Stimulated activated CD4-positive, alpha-beta T cell treated with anti-CD3 and anti-CD28 coated beads, Interleukin-1b, Interleukin-23, amount 100 ng/mL, for 4 hours (primary cell): Measurements from ENCODE around the gene PHEX.

Experiments
- DNase-seq, 2 donors: peaks; one replicate each; pipeline ENCODE4 v3.0.0-alpha.2; 2020; ENCODE audit warnings: low read depth in 2 of 2

PHEX gene

DNA sequence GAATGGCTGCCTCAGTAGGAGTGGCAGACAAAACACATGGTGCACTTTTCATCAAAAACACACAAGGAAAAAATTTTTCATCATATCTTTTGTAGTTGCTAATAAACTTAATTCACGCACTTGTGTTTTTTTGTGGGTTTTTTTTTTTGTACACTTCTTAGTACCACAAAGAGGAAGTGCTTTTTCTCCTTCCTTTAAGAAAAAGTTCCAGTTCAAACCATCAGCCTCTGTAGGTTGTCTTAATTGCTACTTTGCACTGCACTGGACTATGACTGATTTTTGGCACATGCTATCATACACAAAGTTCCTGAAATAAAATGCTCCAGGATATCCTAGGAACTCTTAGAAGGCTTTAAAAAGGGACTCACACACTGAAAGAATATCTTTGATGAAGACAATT, at the start of gene PHEX:
Gene PHEX, plus strand, starts transcription at position 242 of the 400 bp plus-strand sequence. CDS start 681 bp downstream, outside the sequence.
- no peak for DNase-seq

DNA sequence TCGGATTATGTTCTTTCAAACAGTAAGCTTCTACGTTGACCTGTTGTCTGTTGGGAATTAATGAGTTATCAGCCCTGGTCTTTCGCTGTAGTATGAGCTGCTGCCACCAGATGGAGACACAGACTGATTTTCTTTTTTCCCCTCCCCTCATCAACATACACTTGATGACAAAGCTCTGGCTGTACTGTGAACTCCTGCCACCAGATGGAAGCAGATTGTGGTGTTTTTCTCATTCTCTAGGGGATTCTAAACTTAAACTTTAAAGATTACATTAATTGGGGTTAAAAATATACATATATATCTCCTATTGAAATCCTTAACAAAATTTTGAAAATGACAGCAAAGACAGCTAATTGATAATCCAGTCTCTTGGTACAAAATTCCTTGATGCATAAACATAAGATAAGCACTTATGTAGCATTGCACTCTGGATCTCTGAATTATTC, 46.8 kb upstream of the PHEX start:
- peak; percentile 36 to 54 for DNase-seq

DNA sequence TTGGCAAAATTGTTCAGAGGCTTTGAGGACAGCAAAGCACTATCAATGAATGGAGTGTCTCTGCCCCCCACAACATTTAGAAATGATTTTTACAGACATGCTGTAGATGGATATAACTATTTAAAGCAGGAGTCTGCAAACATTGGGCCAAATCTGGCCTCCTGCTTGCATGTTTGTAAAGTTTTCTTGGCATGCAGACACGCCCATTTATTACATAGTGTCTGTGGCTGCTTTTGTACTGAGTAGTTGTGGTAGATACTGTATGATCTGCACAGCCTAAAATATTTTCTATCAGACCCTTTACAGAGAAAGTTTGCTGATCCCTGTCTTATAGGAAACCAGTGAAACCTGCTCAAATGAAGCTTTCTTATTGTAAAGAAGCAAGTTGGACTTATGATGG, 45.5 kb upstream of the PHEX start:
- no peak for DNase-seq

DNA sequence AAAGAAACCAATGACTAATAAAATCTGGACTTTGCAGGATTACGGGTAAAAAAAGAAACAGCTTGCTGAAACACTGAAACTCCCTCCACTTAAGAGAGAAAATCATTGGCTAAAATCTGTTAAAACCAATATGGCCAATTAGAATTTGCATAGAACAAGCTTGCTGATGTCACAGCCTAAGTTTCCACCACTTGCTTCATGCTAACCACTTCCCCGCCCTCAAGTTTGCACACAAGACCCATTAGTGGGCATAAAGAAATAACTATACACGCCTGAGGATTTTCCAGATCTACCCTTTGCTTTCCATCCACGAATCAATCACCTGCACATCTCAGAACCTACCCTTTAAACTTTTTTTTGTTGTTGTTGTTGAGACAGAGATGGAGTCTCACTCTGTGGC, 42.7 kb upstream of the PHEX start:
- no peak for DNase-seq

DNA sequence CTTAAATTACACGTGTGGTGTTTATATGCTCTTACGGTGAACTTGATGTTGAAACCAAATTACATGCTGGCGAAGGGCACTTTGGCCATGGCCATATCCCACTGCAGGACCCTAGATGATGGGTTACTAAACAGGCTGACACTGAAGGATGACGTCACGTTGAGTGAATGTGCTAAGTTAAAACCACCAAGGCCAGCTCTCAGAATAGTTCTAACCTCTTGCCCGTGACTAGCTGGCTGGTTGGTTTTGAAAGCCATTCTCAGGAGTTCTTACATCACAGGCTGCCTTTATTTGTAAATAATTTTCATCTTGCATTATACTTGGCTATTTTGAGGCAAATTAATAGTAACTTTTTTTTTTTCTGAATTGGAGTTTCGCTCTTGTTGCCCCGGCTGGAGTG, 41.3 kb upstream of the PHEX start:
- no peak for DNase-seq

DNA sequence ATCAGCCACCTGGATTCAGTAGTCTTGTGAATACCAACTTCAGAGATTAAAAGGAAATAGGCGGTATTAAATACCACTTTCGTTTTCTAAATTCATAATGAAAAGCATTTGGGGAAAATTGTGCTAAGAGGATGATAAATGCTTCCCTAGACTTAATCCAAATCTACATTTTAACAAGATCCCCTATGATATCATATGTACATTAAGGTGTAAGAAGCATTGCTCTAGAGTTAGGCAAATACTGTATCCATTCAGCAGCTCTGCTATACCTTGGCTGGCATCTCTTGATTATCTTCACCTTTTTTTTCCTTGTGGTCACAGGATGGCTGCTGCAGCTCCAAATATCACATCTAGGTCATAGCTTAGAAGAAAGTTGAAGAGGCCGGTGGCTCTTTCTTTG, 40.6 kb upstream of the PHEX start:
- no peak for DNase-seq

DNA sequence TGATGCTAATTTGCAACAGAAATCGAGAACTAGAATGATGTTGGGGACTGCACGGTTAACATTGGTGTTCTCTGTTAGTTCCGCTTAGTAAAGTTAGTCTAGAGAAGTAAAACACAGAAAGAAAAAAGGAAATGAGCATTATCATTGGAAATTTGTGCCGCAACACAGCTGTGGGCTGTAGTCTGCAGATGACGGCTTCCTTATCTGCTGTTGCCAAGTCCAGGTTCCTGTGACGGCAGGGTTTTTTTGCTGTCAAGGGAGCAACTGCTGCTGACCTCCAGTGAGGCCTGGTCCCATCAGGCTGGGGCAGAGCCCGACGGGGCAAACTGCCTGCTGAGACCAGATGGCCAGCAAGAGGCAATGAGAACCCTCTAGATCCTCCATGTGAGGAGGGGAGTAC, 38.9 kb upstream of the PHEX start:
- DNase-seq, result no peak

DNA sequence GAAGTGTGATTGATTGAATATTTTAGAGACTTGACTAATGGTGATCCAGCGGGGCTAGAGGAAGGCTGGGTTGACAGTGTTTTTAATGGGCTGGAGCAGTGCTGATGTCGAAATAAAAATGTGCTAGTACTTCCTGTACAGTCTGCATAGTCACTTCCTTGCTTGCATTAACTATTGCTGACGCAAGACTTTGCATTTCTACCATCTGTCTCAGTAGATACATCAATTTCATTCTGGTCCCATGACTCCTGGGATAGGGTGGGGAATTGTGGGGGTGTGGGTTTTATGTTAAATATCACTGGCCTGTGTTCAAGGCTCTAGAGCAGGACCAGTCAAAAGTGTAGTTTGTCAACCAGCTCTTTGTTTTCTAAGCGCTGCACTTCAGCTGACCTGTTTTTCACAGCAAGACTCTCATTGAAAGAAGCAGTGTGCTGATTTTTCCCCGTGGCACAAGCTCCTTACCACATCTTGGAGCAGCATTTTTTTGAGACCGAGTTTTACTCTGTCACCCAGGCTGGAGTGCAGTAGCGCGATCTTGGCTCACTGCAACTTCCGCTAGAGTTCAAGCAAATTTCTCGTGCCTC, 35.2 kb upstream of the PHEX start:
- DNase-seq, result no peak

DNA sequence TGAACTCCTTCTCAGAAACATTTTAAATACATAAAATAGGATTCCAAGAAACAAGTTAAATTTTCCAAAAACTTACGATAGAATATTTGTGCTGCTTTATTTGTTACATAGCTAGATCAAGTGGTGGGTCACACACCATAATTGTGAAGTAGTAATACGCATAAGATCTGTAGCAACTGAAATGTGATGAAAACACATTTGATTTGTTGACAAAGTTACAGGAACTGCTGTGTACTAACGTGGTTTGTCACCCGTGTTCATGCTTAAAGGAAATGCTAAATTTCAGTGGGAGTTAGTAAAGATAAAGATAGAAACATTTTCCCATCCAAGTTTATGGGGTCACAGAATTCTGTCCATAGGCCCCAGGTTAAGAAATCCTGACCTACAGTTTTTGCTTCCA, 34.1 kb upstream of the PHEX start:
- DNase-seq, result no peak

DNA sequence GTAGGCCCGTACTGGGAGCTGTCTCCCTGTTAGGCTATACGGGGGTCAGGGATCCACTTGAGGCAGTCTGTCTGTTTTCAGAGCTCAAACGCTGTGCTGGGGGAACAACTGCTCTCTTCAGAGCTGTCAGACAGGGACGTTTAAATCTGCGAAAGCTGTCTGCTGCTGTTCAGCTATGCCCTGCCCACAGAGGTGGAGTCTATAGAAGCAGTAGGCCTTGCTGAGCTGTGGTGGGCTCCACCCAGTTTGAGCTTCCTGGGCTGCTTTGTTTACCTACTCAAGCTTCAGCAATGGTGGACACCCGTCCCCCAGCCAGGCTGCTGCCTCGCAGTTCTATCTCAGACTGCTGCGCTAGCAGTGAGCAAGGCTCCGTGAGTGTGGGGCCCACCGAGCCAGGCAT, 27.3 kb upstream of the PHEX start:
- DNase-seq, result no peak

DNA sequence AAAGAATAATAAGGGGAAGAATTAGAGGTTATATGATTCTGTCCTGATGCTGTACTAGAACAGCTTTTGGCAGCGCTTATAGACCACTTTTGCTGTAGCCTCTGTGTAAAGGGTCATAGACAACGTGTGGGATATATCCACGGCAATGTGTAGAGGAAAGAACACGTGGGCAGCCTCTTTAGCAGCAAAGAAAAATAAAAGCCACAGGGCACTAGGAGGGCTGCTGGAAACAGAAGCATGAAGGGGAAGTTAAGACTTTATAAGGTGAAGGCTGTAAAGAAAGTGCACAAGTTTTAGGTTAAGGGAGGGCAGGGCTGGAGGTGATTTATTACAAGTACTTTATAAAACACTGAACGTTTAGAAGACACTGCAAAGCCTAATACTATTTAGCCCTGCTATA, 20.1 kb upstream of the PHEX start:
- no peak for DNase-seq

DNA sequence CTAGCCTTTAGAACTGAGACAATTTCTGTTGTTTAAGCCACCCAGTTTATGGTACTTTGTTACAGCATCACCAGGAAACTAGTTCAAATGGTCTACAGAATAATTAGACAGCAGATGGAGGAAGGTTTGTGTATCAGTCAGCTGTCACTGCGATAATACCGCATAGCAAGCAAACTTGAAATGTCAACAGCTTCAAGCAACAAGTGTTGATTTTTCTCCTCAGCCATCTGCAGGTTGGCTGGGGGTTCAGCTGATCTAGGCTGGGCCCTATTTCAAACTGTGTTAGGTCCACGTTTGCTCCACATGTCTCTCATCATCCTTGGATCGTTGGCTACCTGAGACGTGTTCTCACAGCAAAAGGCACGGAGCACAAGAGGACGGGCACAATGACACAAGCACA, 19.2 kb upstream of the PHEX start:
- no peak for DNase-seq

DNA sequence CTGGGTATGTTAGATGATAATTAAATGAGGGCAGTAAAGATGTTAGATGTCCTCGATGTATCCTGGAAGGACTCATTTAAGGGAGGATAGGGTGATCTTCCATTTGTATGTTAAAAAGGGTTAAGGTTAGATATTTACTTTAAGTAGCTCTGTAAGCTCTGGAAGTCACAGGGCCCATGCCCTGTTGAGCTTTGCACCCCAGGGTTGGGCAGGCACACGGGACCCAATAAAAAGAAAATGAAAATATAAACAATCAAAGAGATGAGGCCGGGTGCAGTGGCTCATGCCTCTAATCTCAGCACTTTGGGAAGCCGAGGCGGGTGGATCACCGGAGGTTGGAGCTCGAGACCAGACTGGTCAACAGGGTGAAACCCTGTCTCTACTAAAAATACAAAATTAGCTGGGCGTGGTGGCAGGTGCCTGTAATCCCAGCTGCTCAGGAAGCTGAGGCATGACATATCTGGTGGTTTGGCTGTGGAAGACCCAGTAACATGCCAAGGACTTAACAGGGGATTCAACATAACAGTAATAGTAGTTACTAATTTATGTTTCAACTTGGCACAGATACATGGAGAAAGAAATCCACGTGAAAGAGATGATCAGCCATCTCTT, 16.9 kb upstream of the PHEX start:
- no peak for DNase-seq

DNA sequence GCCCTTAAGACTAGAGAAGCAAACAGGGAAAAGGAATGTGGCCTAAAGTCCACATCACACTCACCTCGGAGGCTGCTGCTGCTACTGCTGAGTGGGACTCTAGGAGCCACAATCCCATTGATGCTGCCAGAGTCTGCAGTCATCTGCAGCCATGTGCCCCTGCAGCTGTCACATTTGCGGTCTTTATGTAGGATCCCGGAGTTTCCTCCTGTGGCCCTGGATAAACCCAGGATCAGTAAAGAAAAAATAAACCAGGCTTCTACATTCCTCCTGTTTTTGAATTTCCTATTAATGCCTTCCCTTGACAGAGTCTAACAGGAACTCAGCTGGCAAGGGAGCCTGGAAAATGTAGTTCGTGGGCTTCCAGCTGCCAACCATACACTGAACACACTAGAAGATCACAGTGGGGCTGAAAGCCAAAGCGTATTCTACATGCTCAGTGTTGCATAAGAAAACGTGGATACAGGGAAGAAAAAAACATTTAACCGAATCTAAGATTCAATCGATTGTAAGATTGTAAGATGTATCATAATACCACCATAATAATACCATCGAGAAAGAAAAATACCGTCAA, 10.3 kb upstream of the PHEX start:
- DNase-seq, result no peak

DNA sequence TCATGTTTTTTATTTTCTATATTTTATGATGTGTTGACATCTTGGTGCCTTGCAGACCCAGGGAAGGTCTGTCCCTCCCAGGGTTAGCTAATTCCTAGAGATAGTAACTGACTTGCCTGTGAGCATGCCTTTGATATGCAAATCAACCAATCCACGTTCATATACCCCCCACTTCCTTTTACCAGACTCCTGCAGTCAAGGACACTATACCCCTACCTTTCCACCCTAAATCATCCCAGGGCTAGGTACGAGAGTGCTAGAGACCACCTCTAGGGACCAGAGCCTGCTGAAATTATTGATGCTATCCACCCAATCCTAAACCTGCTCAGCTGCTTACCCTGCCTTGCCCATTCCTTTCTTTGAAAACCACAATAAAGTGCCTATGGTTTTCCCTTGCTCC, 7.5 kb upstream of the PHEX start:
- no peak for DNase-seq

DNA sequence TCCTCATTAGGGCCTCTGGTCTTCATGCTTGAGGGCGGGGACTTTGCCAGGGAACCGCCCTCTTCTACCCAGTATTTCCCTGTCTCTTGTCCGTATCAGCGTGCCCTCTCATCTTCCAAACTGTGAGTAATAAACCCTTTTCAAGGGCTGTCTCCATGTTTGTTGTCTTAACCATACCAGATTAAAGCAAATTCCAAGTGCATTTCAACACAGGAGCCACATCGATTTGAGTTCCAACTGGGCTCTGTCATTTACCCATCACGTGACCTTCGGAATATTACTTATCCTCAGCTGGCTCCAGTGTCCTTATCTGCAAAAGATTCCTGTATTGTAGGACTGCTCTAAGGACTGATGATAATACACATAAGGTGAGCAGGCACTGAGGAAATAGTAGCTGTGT, 6.4 kb upstream of the PHEX start:
- no peak for DNase-seq

DNA sequence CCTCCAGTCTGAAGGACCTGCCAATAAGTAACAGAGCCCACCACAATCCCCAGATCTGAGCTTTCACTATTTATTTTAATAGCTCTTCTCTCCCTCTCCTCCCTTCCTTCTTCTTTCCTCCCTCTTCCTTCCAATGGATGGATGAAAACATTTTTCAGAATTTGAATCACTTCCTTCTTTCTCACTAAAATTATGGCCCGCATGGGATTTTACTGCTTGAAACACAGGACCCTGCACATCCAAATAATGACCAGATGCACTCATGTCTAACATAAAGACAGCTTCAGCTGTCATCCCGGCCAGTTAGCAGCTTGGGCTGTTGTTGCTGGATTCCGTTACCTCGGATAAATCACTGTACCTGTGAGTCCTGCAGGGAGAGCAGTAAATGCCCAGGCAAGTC, 5.4 kb upstream of the PHEX start:
- DNase-seq, result no peak

DNA sequence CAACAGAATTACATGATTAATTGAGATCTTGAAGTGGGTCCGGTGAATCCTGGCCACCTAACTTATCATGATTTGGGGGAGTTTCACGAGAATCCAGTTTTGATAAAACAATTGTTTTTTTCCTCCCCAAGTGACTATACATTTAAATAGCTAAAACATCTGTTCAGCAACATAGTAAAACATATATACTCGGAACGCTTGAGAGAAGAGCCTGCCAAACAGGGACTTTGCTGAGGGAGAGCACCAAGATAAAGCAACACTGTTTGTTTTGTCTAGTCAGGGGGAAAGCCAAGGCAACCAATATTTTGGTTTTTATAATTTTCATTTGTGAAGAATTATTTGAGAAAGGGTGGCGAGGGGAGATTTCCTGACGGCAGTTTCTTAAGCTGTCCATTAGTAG, 381 bp downstream of the PHEX start:
- no peak for DNase-seq

DNA sequence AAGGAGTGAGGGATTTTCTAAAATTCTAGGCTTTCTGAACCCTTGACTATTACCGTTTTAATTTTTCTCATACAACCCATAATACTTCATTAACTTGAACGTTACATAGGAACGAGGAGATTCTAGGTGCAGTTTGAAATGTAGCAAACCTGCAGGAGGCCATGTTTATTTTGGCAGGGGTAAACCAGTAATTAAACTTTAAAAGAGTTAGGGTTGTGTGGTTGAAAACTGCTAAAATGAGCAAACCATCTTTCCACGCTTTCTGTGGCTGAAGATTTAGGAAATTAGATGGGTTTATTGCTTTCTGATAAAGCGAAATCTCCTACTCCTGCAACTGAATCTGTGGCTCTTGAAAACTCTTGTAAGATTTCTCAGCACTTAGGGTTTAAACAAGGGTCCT, 1.7 kb downstream of the PHEX start:
- DNase-seq, result no peak

DNA sequence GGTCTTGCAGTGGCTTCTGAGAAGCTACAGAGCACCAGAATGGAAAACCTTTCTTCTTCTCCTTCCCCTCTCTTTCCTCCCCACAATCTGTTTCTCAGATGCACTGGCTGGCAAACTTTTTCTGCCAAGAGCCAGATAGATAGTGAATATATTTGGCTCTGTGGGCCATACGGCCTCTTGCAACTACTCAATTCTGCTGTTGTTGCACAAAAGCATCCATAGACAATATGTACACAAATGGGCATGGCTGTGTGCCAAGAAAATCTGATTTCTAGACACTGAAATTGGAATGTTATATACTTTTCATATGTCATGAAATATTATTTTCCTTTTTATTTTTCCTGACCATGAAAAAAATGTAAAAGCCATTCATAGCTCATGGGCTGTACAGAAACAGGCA, 3.1 kb downstream of the PHEX start:
- no peak for DNase-seq

DNA sequence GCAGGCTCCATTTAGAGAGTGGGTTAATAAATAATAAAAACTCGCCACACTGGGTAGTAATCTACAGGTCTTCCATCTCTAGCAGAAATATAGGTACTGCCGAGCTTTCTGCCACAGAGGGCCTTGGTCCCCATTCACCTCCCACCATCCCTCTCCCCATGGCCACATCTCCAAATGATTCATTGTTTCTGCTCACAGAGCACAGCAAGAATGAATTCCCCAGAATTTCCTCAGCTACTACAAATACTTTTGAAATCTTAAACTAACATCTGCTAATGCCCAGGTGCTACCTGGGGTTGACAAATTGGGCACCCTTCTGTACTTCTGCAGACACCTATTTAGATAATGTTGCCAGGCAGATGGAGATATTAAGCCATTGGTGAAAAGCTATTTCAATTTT, 5.1 kb downstream of the PHEX start:
- no peak for DNase-seq

DNA sequence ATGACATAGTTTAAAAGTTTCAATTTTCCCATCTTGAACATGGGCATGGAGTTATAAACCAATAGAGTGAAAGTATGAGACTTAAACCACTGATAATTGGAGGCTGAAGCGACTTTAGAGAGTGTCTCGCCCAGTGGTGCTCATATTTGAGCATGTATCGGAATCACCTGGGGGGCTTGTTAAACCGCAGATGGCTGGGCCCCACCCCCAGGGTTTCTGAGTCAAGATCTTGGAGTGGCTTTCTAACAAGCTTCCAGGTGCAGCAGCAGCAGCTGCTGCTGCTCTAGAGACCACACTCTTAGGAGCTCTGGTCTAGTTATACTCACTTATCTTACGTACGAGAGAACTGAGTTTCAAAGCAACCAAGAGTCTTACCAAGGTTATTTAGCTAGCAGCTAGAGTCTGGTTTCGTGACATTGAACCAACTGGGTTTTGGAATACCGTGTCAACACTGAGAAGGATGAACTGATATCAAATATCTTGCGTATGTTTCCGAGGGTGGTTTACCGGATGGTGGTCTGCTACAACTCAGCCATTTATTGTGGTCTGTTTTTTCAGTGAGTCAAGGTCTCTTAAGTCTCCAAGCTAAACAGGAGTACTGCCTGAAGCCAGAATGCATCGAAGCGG, 5.9 kb downstream of the PHEX start:
- DNase-seq, result no peak

DNA sequence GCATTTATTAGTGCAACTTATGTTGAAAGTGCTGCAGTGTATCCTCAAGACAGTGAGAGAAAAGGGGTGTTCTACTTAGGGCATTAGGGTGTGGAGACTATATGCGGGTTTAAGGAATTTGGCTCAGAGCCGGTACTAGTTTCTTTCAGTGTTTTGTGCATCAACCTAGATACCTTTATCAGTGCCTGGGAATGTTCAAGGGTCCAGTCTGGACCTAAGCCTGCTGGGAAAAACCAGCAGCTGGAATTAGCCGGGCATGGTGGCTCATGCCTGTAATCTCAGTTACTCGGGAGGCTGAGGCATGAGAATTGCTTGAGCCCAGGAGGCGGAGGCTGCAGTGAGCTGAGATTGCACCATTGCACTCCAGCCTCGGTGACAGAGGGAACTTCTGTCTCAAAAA, 7.4 kb downstream of the PHEX start:
- no peak for DNase-seq
